Keratinocyte (primary cell): ENCODE results near the gene TMC5. TPM values are rescaled to one million over a fixed set of nuclear protein-coding genes. Genes with fewer than 3 reads are reported as not detected.

Experiments
- DNase-seq: peaks from one replicate; pipeline ENCODE4 v3.0.0-alpha.2; 2011; ENCODE audit warnings: low read depth, missing footprints, low spot score
- FAIRE-seq: peaks from 2 replicates; lab custom pipeline; 2011; peaks lifted over from hg19 to GRCh38; lab: Jason Lieb, UNC
- H2AFZ ChIP-seq: 2 replicates; pipeline ENCODE4 v1.6.0; 2012; ENCODE audit warnings: low read length, control low read depth, inconsistent platforms; ENCODE audit not compliant: control insufficient read depth
- H3K27ac ChIP-seq: 2 replicates; pipeline ENCODE4 v1.5.1; 2011; ENCODE audit warnings: low read length; ENCODE audit not compliant: control insufficient read depth, insufficient read depth
- H3K27me3 ChIP-seq: 3 replicates; pipeline ENCODE4 v1.6.0; 2011; ENCODE audit warnings: low read length; ENCODE audit not compliant: control insufficient read depth, insufficient read depth; ENCODE audit errors: extremely low read depth
- H3K36me3 ChIP-seq, 2 experiments: 2 replicates in 1 of 2; 3 replicates in 1 of 2; pipeline ENCODE4 v1.5.1; 2011; ENCODE audit warnings: low read length in 2 of 2, mild to moderate bottlenecking in 1 of 2; ENCODE audit not compliant: control insufficient read depth in 2 of 2, insufficient read depth in 2 of 2; ENCODE audit errors: extremely low read depth in 1 of 2
- H3K4me1 ChIP-seq: 3 replicates; pipeline ENCODE4 v1.5.1; 2011; ENCODE audit warnings: low read length; ENCODE audit not compliant: control insufficient read depth, insufficient read depth; ENCODE audit errors: extremely low read depth
- H3K4me2 ChIP-seq: 3 replicates; pipeline ENCODE4 v1.6.0; 2011; ENCODE audit warnings: low read depth, low read length; ENCODE audit not compliant: control insufficient read depth, insufficient read depth; ENCODE audit errors: extremely low read depth
- H3K4me3 ChIP-seq, 3 experiments: fragments of 200-600 bp in 1 of 3; sonication (generic) in 1 of 3; 2 replicates in 2 of 3; 3 replicates in 1 of 3; pipeline ENCODE4 v1.5.1; 2011 to 2016; ENCODE audit warnings: low read length in 3 of 3, mild to moderate bottlenecking in 3 of 3, control low read depth in 2 of 3, inconsistent platforms in 1 of 3, low read depth in 1 of 3, mixed read lengths in 1 of 3, mixed run types in 1 of 3, moderate library complexity in 1 of 3; ENCODE audit not compliant: control insufficient read depth in 2 of 3, insufficient read depth in 2 of 3; ENCODE audit errors: extremely low read depth in 1 of 3
- H3K79me2 ChIP-seq: 2 replicates; pipeline ENCODE4 v1.6.0; 2012; ENCODE audit warnings: low read length; ENCODE audit not compliant: control insufficient read depth, insufficient read depth
- H3K9ac ChIP-seq: 3 replicates; pipeline ENCODE4 v1.6.0; 2011; ENCODE audit warnings: low read length; ENCODE audit not compliant: control insufficient read depth, insufficient read depth; ENCODE audit errors: extremely low read depth
- H3K9me1 ChIP-seq: 3 replicates; pipeline ENCODE4 v1.6.0; 2011; ENCODE audit warnings: low read length; ENCODE audit not compliant: control insufficient read depth, insufficient read depth; ENCODE audit errors: extremely low read depth
- H3K9me3 ChIP-seq: 2 replicates; pipeline ENCODE4 v1.5.1; 2012; ENCODE audit warnings: low read depth, low read length; ENCODE audit not compliant: control insufficient read depth
- H4K20me1 ChIP-seq: 3 replicates; pipeline ENCODE4 v1.6.0; 2011; ENCODE audit warnings: low read length; ENCODE audit not compliant: control insufficient read depth, insufficient read depth; ENCODE audit errors: extremely low read depth
- CTCF ChIP-seq, 3 experiments: IDR thresholded peaks in 1 of 3; conservative IDR thresholded peaks in 1 of 3; optimal IDR thresholded peaks in 1 of 3; 2 replicates in 2 of 3; 3 replicates in 1 of 3; pipeline versions ENCODE3 to v1.5.1; 2011; ENCODE audit warnings: low read length in 3 of 3, mild to moderate bottlenecking in 3 of 3, moderate library complexity in 2 of 3, control low read depth in 1 of 3, inconsistent platforms in 1 of 3; ENCODE audit not compliant: insufficient read depth in 2 of 3; ENCODE audit errors: extremely low read depth in 1 of 3
- EZH2 ChIP-seq: IDR thresholded peaks from one replicate; pipeline ENCODE4 v1.6.1; 2012; ENCODE audit warnings: inconsistent platforms, mild to moderate bottlenecking, low read length, moderate library complexity
- dilution Hi-C: fragments of 300-500 bp; cut with MboI; formaldehyde crosslinking; loops from one replicate; pipeline ENCODE4 v1.7.0; 2020; ENCODE audit warnings: low sequenced_read_pairs; ENCODE audit not compliant: extremely low pct_ligation_motif_present
- polyA plus RNA-seq, 5 experiments: library from polyadenylated mRNA; depleted of rRNA in 3 of 5; stranded (reverse) in 3 of 5; stranded (forward) in 1 of 5; unstranded in 1 of 5; fragments of >200 nt; gene quantifications; 1 replicate in 1 of 5; 2 replicates in 3 of 5; 3 replicates in 1 of 5; pipeline versions ENCODE4 v1.2.1 to v1.2.3, GENCODE V29; 2011 to 2012; ENCODE audit warnings: missing spikeins in 2 of 5, low read depth in 1 of 5, low replicate concordance in 1 of 5

The TMC5 gene
- polyA plus RNA-seq, 1 donor (not counting 4 experiments of a cell fraction or from before 2014, with no cell fraction given) = 0.18 TPM

- no peak overlapping the region for H2AFZ ChIP-seq
- dilution Hi-C loops = no loop called here
- H3K4me1 ChIP-seq = no peaks in the 10 kb centered on the region
- TF ChIP-seq EZH2 = no peak
- no peak for TF ChIP-seq CTCF (optimal IDR thresholded peaks at IDR 0.05 in 1 of 3, IDR thresholded peaks at IDR 0.05 in 1 of 3, conservative IDR thresholded peaks at IDR 0.05 in 1 of 3; ENCODE audit: extremely low read depth in 1 of 3, insufficient read depth in 2 of 3, low read length in 3 of 3)
- FAIRE-seq = no peak
- no peak overlapping the region for H3K4me2 ChIP-seq
- H3K9ac ChIP-seq = no peak overlapping the region
- H3K27me3 ChIP-seq = no peaks in the 10 kb centered on the region
- H3K27ac ChIP-seq = no peak overlapping the region
- H3K9me3 ChIP-seq = no peaks in the 10 kb centered on the region
- no peaks in the 10 kb centered on the region for H3K36me3 ChIP-seq
- H3K4me3 ChIP-seq = no peak overlapping the region
- H3K9me1 ChIP-seq = no peaks in the 10 kb centered on the region
- no peak for DNase-seq
- H3K79me2 ChIP-seq = no peaks in the 10 kb centered on the region
- H4K20me1 ChIP-seq = no peaks in the 10 kb centered on the region
Observed at GRCh38 chr16:19436540-19436939, 18.9 kb downstream of the TMC5 start.

GRCh38 chr16:19437280-19437679 lies 19.6 kb downstream of the TMC5 start:
- Histone ChIP-seq H3K36me3 (no peaks in the 10 kb centered on the region), H3K4me2 (no peak overlapping the region), H3K9me1 (no peaks in the 10 kb centered on the region), H4K20me1 (no peaks in the 10 kb centered on the region), H3K4me1 (no peaks in the 10 kb centered on the region), H3K27ac (no peak overlapping the region), H3K9ac (no peak overlapping the region), H3K27me3 (no peaks in the 10 kb centered on the region), H3K79me2 (no peaks in the 10 kb centered on the region), H2AFZ (no peak overlapping the region), H3K9me3 (no peaks in the 10 kb centered on the region), H3K4me3 (no peak overlapping the region)
- DNase-seq = no peak
- dilution Hi-C loops = no loop called here
- TF ChIP-seq CTCF (optimal IDR thresholded peaks at IDR 0.05 in 1 of 3, IDR thresholded peaks at IDR 0.05 in 1 of 3, conservative IDR thresholded peaks at IDR 0.05 in 1 of 3; ENCODE audit: extremely low read depth in 1 of 3, insufficient read depth in 2 of 3, low read length in 3 of 3) (no peak), EZH2 (no peak)
- no peak for FAIRE-seq
